HEK293T (cell line): Measurements from ENCODE around the gene FN3K.

Experiments used
- BHLHE40 ChIP-seq: fragments of 450-650 bp; IDR thresholded peaks from 2 replicates; pipeline ENCODE4 v1.6.1; 2016; ENCODE audit warnings: mild to moderate bottlenecking, moderate library complexity, borderline replicate concordance
- FOXM1 ChIP-seq: fragments of 450-650 bp; IDR thresholded peaks from 2 replicates; pipeline ENCODE4 v1.6.1; 2017; ENCODE audit warnings: mild to moderate bottlenecking, borderline replicate concordance
- LEF1 ChIP-seq: fragments of 450-650 bp; IDR thresholded peaks from 2 replicates; pipeline ENCODE4 v1.6.1; 2017; ENCODE audit warnings: mild to moderate bottlenecking, borderline replicate concordance
- NFRKB ChIP-seq: fragments of 450-650 bp; IDR thresholded peaks from 2 replicates; pipeline ENCODE4 v1.6.1; 2016; ENCODE audit warnings: mild to moderate bottlenecking, moderate library complexity
- SP1 ChIP-seq: fragments of 450-650 bp; IDR thresholded peaks from 2 replicates; pipeline ENCODE4 v1.6.1; 2017
- TARDBP ChIP-seq: fragments of 450-650 bp; IDR thresholded peaks from 2 replicates; pipeline ENCODE4 v1.6.1; 2016

GRCh38 chr17:82781894-82782274 is 46.5 kb downstream of the FN3K start:
- no peak for TF ChIP-seq NFRKB
- TF ChIP-seq LEF1: no peak
- no peak for TF ChIP-seq TARDBP
- TF ChIP-seq FOXM1: no peak
- TF ChIP-seq SP1: no peak
- TF ChIP-seq BHLHE40: no peak
